K562 (cell line): ENCODE measurements around the gene GALNT7. TPM values are rescaled to one million over a fixed set of nuclear protein-coding genes. Genes with fewer than 3 reads are reported as not detected.

Source experiments
- ADNP ChIP-seq: fragments of 200-800 bp; sonication (Bioruptor generic); IDR thresholded peaks from 2 replicates; pipeline ENCODE4 v1.6.1; 2016; ENCODE audit warnings: missing genetic modification characterization, missing compliant biosample characterization
- ATF7 ChIP-seq: fragments of 450-650 bp; IDR thresholded peaks from 2 replicates; pipeline ENCODE4 v1.7.1; 2014; ENCODE audit warnings: mild to moderate bottlenecking, moderate library complexity
- EGR1 ChIP-seq: fragments of 450-650 bp; conservative IDR thresholded peaks from 2 replicates; pipeline ENCODE4 v1.6.1; 2017; ENCODE audit warnings: mild to moderate bottlenecking
- GABPA ChIP-seq: fragments of 200-800 bp; sonication (Bioruptor generic); conservative IDR thresholded peaks from 2 replicates; pipeline ENCODE4 v1.6.1; 2016; ENCODE audit warnings: low read depth, missing genetic modification characterization, missing compliant biosample characterization
- GATAD2A ChIP-seq: fragments of 450-650 bp; IDR thresholded peaks from 2 replicates; pipeline ENCODE4 v1.6.1; 2017
- MAFG ChIP-seq: fragments of 450-650 bp; conservative IDR thresholded peaks from 2 replicates; pipeline ENCODE4 v1.6.1; 2016; ENCODE audit warnings: missing genetic modification characterization, missing compliant biosample characterization
- MCM2 ChIP-seq: fragments of 450-650 bp; IDR thresholded peaks from 2 replicates; pipeline ENCODE4 v1.6.1; 2017; ENCODE audit warnings: low read depth, mild to moderate bottlenecking
- MIER1 ChIP-seq: fragments of 450-650 bp; IDR thresholded peaks from 2 replicates; pipeline ENCODE4 v1.6.1; 2016; ENCODE audit warnings: antibody characterized with exemption, mild to moderate bottlenecking, low read depth
- NR2C2 ChIP-seq, 2 experiments: fragments of 200-800 bp in 1 of 2; sonication (Bioruptor generic) in 1 of 2; sonication (generic) in 1 of 2; formaldehyde crosslinking in 1 of 2; IDR thresholded peaks; 2 replicates each; pipeline versions ENCODE4 v1.6.1 to v1.8.0; 2016 to 2022; ENCODE audit warnings: mild to moderate bottlenecking in 1 of 2, missing compliant biosample characterization in 1 of 2, missing genetic modification characterization in 1 of 2, missing genetic modification reagents in 1 of 2
- RB1 ChIP-seq: fragments of 450-650 bp; IDR thresholded peaks from 2 replicates; pipeline ENCODE4 v1.6.1; 2017; ENCODE audit warnings: low read depth, mild to moderate bottlenecking
- SNRNP70 ChIP-seq: fragments of 200-400 bp; formaldehyde crosslinking; optimal IDR thresholded peaks from 2 replicates; pipeline ENCODE3; 2017; ENCODE audit warnings: low read depth, low read length
- SUPT5H ChIP-seq: fragments of 450-650 bp; IDR thresholded peaks from 2 replicates; pipeline ENCODE4 v1.6.1; 2016
- TEAD1 ChIP-seq, 2 experiments: fragments of 450-650 bp in 1 of 2; sonication (generic) in 1 of 2; formaldehyde crosslinking; IDR thresholded peaks; 2 replicates each; pipeline versions ENCODE4 v1.4.0 to v1.8.0; 2020 to 2022; ENCODE audit warnings: mild to moderate bottlenecking in 2 of 2, missing genetic modification reagents in 1 of 2
- TSHZ1 ChIP-seq: fragments of 250-450 bp; sonication (Bioruptor Pico); IDR thresholded peaks from 2 replicates; pipeline ENCODE4 v1.4.0; 2020; ENCODE audit warnings: mild to moderate bottlenecking, moderate library complexity
- ZNF134 ChIP-seq: fragments of 250-450 bp; sonication (Bioruptor Pico); conservative IDR thresholded peaks from 2 replicates; pipeline ENCODE4 v1.4.0; 2020
- polyA plus RNA-seq, 8 experiments: library from polyadenylated mRNA; depleted of rRNA in 4 of 8; stranded (reverse) in 5 of 8; unstranded in 3 of 8; fragments of >200 nt; fragmentation: Nextera tagmentation in 2 of 8; fragmentation: Illumina TruSeq in 1 of 8; extraction: Ambion mirVana in 2 of 8; extraction: Trizol in 1 of 8; gene quantifications; 2 replicates each; pipeline versions ENCODE4 v1.2.1 to v1.2.3, GENCODE V29; 2011 to 2014; ENCODE audit warnings: inconsistent platforms in 1 of 8, missing spikeins in 1 of 8
- total RNA-seq, 7 experiments: library from RNA; depleted of rRNA in 6 of 7; stranded (reverse); fragments of >200 nt in 6 of 7; fragmentation: Illumina TruSeq in 2 of 7; extraction: Trizol in 2 of 7; gene quantifications; 2 replicates each; pipeline versions ENCODE4 v1.2.1 to v1.2.3, GENCODE V29; 2011 to 2021; ENCODE audit warnings: low replicate concordance in 1 of 7
- TF ChIP-seq, protein P1 (sequence below): fragments of 450-650 bp; IDR thresholded peaks from 2 replicates; pipeline ENCODE4 v1.6.1; 2016; ENCODE audit warnings: borderline replicate concordance
- TF ChIP-seq, protein P2 (sequence below): fragments of 250-450 bp; sonication (Bioruptor Pico); IDR thresholded peaks from 2 replicates; pipeline ENCODE4 v1.4.0; 2020; ENCODE audit warnings: borderline replicate concordance
- TF ChIP-seq, protein P3 (sequence below): fragments of 450-650 bp; formaldehyde crosslinking; IDR thresholded peaks from 2 replicates; pipeline ENCODE4 v1.4.0; 2020; ENCODE audit warnings: mild to moderate bottlenecking, moderate library complexity
- TF ChIP-seq, protein P4 (sequence below): fragments of 450-650 bp; conservative IDR thresholded peaks from 2 replicates; pipeline ENCODE4 v1.6.1; 2016; ENCODE audit warnings: missing genetic modification characterization, low read depth, mild to moderate bottlenecking, missing compliant biosample characterization, moderate library complexity

GALNT7 gene
- total and polyA plus RNA-seq, 9 of the 15 experiments (the other 6 are each of a cell fraction or from before 2014, with no cell fraction given), result 16.7 to 38.7 (median 31.1) TPM

DNA sequence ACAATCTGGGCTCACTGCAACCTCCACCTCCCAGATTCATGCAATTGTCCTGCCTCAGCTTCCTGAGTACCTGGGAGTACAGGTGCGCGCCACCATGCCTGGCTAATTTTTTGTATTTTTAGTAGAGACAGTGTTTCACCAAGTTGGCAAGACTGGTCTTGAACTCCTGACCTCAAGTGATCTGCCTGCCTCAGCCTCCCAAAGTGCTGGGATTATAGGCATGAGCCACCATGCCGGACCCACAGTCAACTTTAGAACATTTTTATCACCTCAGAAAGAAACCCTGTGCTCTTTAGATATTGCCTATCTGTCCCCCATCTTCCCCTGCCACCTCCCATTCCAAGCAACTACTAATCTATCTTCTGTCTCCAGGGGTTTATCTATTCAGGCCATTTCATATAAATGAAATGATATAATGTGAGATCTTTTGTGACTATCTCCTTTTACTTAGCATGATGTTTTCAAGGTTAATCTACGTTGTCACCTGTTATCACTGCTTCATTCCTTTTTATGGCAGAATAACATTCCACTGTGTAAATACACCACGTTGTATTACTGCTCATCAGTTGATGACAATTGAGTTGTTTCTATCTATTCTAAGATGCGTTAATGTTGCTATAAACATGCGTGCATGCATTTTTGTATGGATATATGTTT, 44.3 kb upstream of the GALNT7 start (continued):
- no peak for TF ChIP-seq NR2C2 (CRISPR knock-in tag; IDR thresholded peaks at IDR 0.05)
- TF ChIP-seq NR2C2 (tag; IDR thresholded peaks at IDR 0.05), result no peak
- TF ChIP-seq MCM2, result no peak
- TF ChIP-seq, protein P1, sequence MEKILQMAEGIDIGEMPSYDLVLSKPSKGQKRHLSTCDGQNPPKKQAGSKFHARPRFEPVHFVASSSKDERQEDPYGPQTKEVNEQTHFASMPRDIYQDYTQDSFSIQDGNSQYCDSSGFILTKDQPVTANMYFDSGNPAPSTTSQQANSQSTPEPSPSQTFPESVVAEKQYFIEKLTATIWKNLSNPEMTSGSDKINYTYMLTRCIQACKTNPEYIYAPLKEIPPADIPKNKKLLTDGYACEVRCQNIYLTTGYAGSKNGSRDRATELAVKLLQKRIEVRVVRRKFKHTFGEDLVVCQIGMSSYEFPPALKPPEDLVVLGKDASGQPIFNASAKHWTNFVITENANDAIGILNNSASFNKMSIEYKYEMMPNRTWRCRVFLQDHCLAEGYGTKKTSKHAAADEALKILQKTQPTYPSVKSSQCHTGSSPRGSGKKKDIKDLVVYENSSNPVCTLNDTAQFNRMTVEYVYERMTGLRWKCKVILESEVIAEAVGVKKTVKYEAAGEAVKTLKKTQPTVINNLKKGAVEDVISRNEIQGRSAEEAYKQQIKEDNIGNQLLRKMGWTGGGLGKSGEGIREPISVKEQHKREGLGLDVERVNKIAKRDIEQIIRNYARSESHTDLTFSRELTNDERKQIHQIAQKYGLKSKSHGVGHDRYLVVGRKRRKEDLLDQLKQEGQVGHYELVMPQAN, result no peak
- no peak for TF ChIP-seq MAFG
- no peak for TF ChIP-seq RB1
- no peak for TF ChIP-seq SUPT5H
- TF ChIP-seq, protein P2, sequence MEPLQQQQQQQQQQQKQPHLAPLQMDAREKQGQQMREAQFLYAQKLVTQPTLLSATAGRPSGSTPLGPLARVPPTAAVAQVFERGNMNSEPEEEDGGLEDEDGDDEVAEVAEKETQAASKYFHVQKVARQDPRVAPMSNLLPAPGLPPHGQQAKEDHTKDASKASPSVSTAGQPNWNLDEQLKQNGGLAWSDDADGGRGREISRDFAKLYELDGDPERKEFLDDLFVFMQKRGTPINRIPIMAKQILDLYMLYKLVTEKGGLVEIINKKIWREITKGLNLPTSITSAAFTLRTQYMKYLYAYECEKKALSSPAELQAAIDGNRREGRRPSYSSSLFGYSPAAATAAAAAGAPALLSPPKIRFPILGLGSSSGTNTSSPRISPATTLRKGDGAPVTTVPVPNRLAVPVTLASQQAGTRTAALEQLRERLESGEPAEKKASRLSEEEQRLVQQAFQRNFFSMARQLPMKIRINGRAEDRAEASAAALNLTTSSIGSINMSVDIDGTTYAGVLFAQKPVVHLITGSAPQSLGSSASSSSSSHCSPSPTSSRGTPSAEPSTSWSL, result no peak
- 0 out of 2 replicates have a peak, but pooled peaks have one; percentile 37 for TF ChIP-seq ZNF134 (CRISPR knock-in tag)
- TF ChIP-seq, protein P3, sequence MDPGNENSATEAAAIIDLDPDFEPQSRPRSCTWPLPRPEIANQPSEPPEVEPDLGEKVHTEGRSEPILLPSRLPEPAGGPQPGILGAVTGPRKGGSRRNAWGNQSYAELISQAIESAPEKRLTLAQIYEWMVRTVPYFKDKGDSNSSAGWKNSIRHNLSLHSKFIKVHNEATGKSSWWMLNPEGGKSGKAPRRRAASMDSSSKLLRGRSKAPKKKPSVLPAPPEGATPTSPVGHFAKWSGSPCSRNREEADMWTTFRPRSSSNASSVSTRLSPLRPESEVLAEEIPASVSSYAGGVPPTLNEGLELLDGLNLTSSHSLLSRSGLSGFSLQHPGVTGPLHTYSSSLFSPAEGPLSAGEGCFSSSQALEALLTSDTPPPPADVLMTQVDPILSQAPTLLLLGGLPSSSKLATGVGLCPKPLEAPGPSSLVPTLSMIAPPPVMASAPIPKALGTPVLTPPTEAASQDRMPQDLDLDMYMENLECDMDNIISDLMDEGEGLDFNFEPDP (CRISPR knock-in tag), result no peak
- TF ChIP-seq SNRNP70, result no peak
- peak; percentile 97 for TF ChIP-seq ADNP (tag)
- TF ChIP-seq, protein P4, sequence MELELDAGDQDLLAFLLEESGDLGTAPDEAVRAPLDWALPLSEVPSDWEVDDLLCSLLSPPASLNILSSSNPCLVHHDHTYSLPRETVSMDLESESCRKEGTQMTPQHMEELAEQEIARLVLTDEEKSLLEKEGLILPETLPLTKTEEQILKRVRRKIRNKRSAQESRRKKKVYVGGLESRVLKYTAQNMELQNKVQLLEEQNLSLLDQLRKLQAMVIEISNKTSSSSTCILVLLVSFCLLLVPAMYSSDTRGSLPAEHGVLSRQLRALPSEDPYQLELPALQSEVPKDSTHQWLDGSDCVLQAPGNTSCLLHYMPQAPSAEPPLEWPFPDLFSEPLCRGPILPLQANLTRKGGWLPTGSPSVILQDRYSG, result no peak
- no peak for TF ChIP-seq MIER1
- no peak for TF ChIP-seq GABPA (tag)
- TF ChIP-seq TSHZ1 (CRISPR knock-in tag), result no peak
- no peak for TF ChIP-seq GATAD2A
- no peak for TF ChIP-seq TEAD1 (CRISPR knock-in tag; IDR thresholded peaks at IDR 0.05)
- TF ChIP-seq ATF7, result 0 out of 2 replicates have a peak, but pooled peaks have one; percentile 14
- no peak for TF ChIP-seq EGR1
